Coronary artery (tissue), 2 donors: ENCODE measurements around the gene CNTN2.

Source experiments
- DNase-seq: peaks from one replicate; pipeline ENCODE4 v3.0.0-alpha.2; 2017; ENCODE audit warnings: low spot score
- H3K27ac ChIP-seq, 2 donors: fragments of 200-600 bp; sonication (generic); one replicate each; pipeline ENCODE4 v1.5.1; 2016 to 2019
- H3K4me3 ChIP-seq: fragments of 200-600 bp; sonication (generic); 2 replicates; pipeline ENCODE4 v1.5.1; 2016; ENCODE audit warnings: mild to moderate bottlenecking, moderate library complexity
- CTCF ChIP-seq: fragments of 200-600 bp; sonication (generic); IDR thresholded peaks from one replicate; pipeline ENCODE4 v1.5.1; 2019; ENCODE audit warnings: antibody characterized with exemption

CNTN2 gene

GRCh38 chr1:205013683-205014367, 29.2 kb upstream of the CNTN2 start:
- Histone ChIP-seq H3K4me3 (no peak overlapping the region), H3K27ac (no peak overlapping the region)
- TF ChIP-seq CTCF, result no peak
- no peak for DNase-seq

DNA sequence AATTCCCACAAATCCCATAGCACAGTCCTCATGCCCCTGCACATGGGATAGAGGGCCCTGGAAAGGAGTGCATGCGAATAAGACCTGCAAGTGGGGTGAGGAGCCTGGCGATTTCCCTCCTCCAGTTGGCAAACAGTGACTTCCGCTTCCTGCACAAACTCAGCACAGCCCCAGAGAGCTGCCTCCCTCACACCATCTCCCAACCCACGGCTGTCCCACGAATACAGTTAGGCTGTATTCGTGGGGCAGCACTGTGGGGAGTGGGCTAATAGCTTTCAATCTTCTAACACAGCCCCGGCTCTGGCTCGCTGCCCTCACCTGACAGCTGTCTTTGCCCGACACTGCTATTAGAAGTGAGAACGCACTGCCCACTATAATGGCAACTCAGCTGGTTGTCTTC, 28.2 kb upstream of the CNTN2 start:
- no peak for TF ChIP-seq CTCF
- H3K27ac ChIP-seq, result no peak overlapping the region
- no peak for DNase-seq
- H3K4me3 ChIP-seq, result no peak overlapping the region

GRCh38 chr1:205015241-205015640, 27.8 kb upstream of the CNTN2 start:
- no peak for TF ChIP-seq CTCF
- Histone ChIP-seq H3K27ac (no peak overlapping the region), H3K4me3 (no peak overlapping the region)
- no peak for DNase-seq

GRCh38 chr1:205016075-205016474, 26.9 kb upstream of the CNTN2 start:
- Histone ChIP-seq H3K27ac (no peak overlapping the region), H3K4me3 (no peak overlapping the region)
- TF ChIP-seq CTCF, result no peak
- DNase-seq, result no peak

DNA sequence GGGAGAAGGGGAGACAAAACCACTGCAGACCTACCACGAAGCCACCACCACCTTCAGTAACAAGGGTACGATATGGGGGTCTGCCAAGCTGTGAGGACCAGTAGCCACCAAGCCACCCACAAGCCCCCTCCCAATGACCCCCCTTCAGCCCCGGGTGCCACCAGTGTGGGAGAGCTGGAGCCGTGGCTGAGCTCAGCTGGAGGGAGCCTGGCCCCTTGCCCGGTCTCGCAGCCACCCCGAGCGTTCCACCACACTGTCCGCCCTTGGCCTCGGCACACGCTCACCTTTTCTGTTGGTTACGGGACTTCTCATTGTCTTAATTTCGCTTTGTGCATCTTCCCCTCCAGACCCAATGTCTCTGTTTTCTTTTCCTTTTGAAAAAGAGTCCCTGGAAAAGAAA, 26.4 kb upstream of the CNTN2 start:
- H3K27ac ChIP-seq, result no peak overlapping the region
- H3K4me3 ChIP-seq, result no peak overlapping the region
- TF ChIP-seq CTCF, result no peak
- DNase-seq, result no peak

- Histone ChIP-seq H3K4me3 (no peak overlapping the region), H3K27ac (no peak overlapping the region)
- DNase-seq, result no peak
- TF ChIP-seq CTCF, result no peak
Observed at GRCh38 chr1:205017001-205017400, 26.0 kb upstream of the CNTN2 start.

DNA sequence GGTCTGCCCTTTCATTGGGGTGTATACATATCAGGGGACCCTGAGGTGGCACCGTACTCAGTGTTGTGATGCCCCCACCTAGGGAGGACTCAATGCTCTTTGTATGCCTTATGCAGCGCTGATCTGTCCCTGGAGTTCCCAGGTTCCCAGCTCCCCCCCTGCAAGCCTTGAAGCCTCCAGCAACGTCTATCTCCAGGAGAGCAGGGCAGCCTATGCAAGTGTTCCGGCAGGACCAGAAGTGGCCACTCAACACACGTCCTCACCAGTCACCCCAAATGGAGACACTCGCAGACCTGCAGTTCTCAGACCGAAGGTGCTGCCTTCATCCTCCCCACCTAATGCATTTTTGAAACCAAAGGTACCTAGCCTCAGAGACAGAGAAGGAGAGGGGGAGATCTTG, 25.2 kb upstream of the CNTN2 start:
- DNase-seq, result no peak
- no peak overlapping the region for H3K4me3 ChIP-seq
- no peak for TF ChIP-seq CTCF
- no peak overlapping the region for H3K27ac ChIP-seq
